Mucosa of descending colon (tissue), 3 donors: Measurements from ENCODE around the gene ZNF335. TPM values are rescaled to one million over a fixed set of nuclear protein-coding genes. Genes with fewer than 3 reads are reported as not detected.

Experiments used
- ATAC-seq: fragments of 200-7000 bp; cut with Tn5 transposase; one replicate; pipeline ENCODE4 v1.9.1; 2020; ENCODE audit warnings: mild to moderate bottlenecking, moderate library complexity
- DNase-seq, 3 donors: peaks; one replicate each; pipeline ENCODE4 v3.0.0-alpha.2; 2020
- H3K36me3 ChIP-seq: fragments of 200-600 bp; one replicate; pipeline ENCODE4 v1.8.0; 2021; ENCODE audit warnings: low read depth, mild to moderate bottlenecking
- H3K4me1 ChIP-seq: fragments of 200-600 bp; one replicate; pipeline ENCODE4 v1.8.0; 2021; ENCODE audit warnings: low read depth, mild to moderate bottlenecking
- H3K4me3 ChIP-seq: fragments of 200-600 bp; one replicate; pipeline ENCODE4 v1.8.0; 2021; ENCODE audit warnings: mild to moderate bottlenecking
- H3K9me3 ChIP-seq: fragments of 200-600 bp; one replicate; pipeline ENCODE4 v1.8.0; 2021; ENCODE audit warnings: mild to moderate bottlenecking
- intact Hi-C, 2 donors: fragments of 100-400 bp; cut with DNase I in 1 of 2; cut with micrococcal nuclease in 1 of 2; formaldehyde crosslinking; loops; one replicate each; pipeline versions ENCODE4 v1.11.0 to v1.11.1; 2022; cut with DNase I, micrococcal nuclease
- total RNA-seq, 3 donors: library from RNA; stranded (reverse); fragmentation: NEBNext Ultra II Directional in 2 of 3; extraction: Animal tissue kit (Norgen Biotek cat#: 25700) in 2 of 3; gene quantifications; one replicate each; pipeline versions ENCODE4 v1.2.1 to v1.2.4, GENCODE V29; 2021 to 2023
- TF ChIP-seq, protein P1 (sequence below): fragments of 200-600 bp; IDR thresholded peaks from one replicate; pipeline ENCODE4 v1.8.0; 2022; ENCODE audit warnings: antibody characterized with exemption, mild to moderate bottlenecking
- donor health status: DM: no; HTN: no; CAD: no; lungs with moderate emphysema.
- donor health status: DM: no; HTN: no; CAD: no.
- donor health status: DM: no; HTN: yes; CAD: no.

Gene ZNF335
- total RNA-seq, 3 donors from 2014 or later, result 19.1 to 22.7 (median 20.1) TPM

GRCh38 chr20:46004889-46005473 lies 33.0 kb upstream of the ZNF335 start:
- Histone ChIP-seq H3K9me3 (no peaks in the 10 kb centered on the region), H3K36me3 (no peaks in the 10 kb centered on the region), H3K4me1 (no peaks in the 10 kb centered on the region), H3K4me3 (no peak overlapping the region)
- DNase-seq (peak in 1 of 3 donors; percentile 53), ATAC-seq (peak; percentile 80)
- TF ChIP-seq, protein P1, sequence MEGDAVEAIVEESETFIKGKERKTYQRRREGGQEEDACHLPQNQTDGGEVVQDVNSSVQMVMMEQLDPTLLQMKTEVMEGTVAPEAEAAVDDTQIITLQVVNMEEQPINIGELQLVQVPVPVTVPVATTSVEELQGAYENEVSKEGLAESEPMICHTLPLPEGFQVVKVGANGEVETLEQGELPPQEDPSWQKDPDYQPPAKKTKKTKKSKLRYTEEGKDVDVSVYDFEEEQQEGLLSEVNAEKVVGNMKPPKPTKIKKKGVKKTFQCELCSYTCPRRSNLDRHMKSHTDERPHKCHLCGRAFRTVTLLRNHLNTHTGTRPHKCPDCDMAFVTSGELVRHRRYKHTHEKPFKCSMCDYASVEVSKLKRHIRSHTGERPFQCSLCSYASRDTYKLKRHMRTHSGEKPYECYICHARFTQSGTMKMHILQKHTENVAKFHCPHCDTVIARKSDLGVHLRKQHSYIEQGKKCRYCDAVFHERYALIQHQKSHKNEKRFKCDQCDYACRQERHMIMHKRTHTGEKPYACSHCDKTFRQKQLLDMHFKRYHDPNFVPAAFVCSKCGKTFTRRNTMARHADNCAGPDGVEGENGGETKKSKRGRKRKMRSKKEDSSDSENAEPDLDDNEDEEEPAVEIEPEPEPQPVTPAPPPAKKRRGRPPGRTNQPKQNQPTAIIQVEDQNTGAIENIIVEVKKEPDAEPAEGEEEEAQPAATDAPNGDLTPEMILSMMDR, result no peak
- intact Hi-C loops, result no loop called here

- DNase-seq, result no peak
These were observed 32.2 kb upstream of the ZNF335 start for GRCh38 chr20:46004187-46004586.

GRCh38 chr20:46002008-46002407 lies 30.0 kb upstream of the ZNF335 start:
- no peak for ATAC-seq
- no peaks in the 10 kb centered on the region for H3K36me3 ChIP-seq
- H3K4me1 ChIP-seq, result no peaks in the 10 kb centered on the region
- TF ChIP-seq, protein P1, result no peak
- DNase-seq, result no peak
- intact Hi-C loops, result no loop called here
- no peak overlapping the region for H3K4me3 ChIP-seq
- no peaks in the 10 kb centered on the region for H3K9me3 ChIP-seq

More at GRCh38 chr20:46004187-46004586, 32.2 kb upstream of the ZNF335 start:
- peak; percentile 31 for ATAC-seq
- Histone ChIP-seq H3K9me3 (no peaks in the 10 kb centered on the region), H3K4me3 (no peak overlapping the region), H3K36me3 (no peaks in the 10 kb centered on the region), H3K4me1 (no peaks in the 10 kb centered on the region)
- TF ChIP-seq, protein P1, result no peak
- intact Hi-C loops, result no loop called here

DNA sequence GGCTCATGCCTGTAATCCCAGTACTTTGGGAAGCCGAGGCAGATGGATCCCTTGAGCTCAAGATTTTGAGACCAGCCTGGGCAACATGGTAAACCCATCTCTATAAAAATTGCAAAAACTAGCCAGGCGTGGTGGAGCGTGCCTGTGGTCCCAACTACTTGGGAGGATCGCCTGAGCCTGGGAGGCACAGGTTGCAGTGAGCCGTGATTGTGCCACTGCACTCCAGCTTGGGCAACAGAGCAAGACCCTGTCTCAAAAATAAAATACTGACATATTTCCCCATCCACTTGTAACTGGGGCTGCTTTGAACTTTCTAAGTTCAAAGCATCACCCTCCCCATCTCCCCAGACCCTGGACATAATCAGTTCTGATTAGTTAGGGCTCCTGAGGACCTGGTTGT lies 29.5 kb upstream of the ZNF335 start:
- intact Hi-C loops, result no loop called here
- DNase-seq (no peak), ATAC-seq (no peak)
- no peaks in the 10 kb centered on the region for H3K36me3 ChIP-seq
- H3K4me3 ChIP-seq, result no peak overlapping the region
- H3K4me1 ChIP-seq, result no peaks in the 10 kb centered on the region
- TF ChIP-seq, protein P1, result no peak
- no peaks in the 10 kb centered on the region for H3K9me3 ChIP-seq

- DNase-seq, result no peak
- Histone ChIP-seq H3K9me3 (no peaks in the 10 kb centered on the region), H3K36me3 (no peaks in the 10 kb centered on the region), H3K4me1 (no peaks in the 10 kb centered on the region), H3K4me3 (no peak overlapping the region)
- no peak for ATAC-seq
- TF ChIP-seq, protein P1, result no peak
- intact Hi-C loops, result no loop called here
These were observed 28.4 kb upstream of the ZNF335 start for GRCh38 chr20:46000262-46000996.
